Gastrocnemius medialis (tissue), 4 donors: ENCODE measurements around the gene ISOC1. TPM values are rescaled to one million over a fixed set of nuclear protein-coding genes. Genes with fewer than 3 reads are reported as not detected.

Experiments
- ATAC-seq, 2 donors: fragments of 150-250 bp; one replicate each; pipeline ENCODE4 v1.9.1; 2016
- DNase-seq, 2 donors: peaks; one replicate each; pipeline ENCODE4 v3.0.0-alpha.2; 2019
- H3K27ac ChIP-seq, 4 donors: fragments of 200-600 bp; sonication (generic); 1 replicate in 1 of 4; 2 replicates in 3 of 4; pipeline ENCODE4 v1.5.1; 2016 to 2018; ENCODE audit warnings: mild to moderate bottlenecking in 2 of 4, moderate library complexity in 1 of 4
- H3K27me3 ChIP-seq, 3 donors: fragments of 200-600 bp; sonication (generic) in 2 of 3; 1 replicate in 1 of 3; 2 replicates in 2 of 3; pipeline versions ENCODE4 v1.5.1 to v1.6.0; 2016 to 2019; ENCODE audit warnings: mild to moderate bottlenecking in 1 of 3, moderate library complexity in 1 of 3
- H3K36me3 ChIP-seq, 2 donors: fragments of 200-600 bp; sonication (generic) in 1 of 2; one replicate each; pipeline ENCODE4 v1.5.1; 2017 to 2018
- H3K4me1 ChIP-seq, 2 donors: fragments of 200-600 bp; sonication (generic) in 1 of 2; one replicate each; pipeline ENCODE4 v1.5.1; 2016 to 2017; ENCODE audit warnings: mild to moderate bottlenecking in 2 of 2
- H3K4me3 ChIP-seq, 4 donors: fragments of 200-600 bp; sonication (generic) in 3 of 4; 1 replicate in 1 of 4; 2 replicates in 3 of 4; pipeline ENCODE4 v1.5.1; 2016 to 2019; ENCODE audit warnings: mild to moderate bottlenecking in 2 of 4
- H3K9me3 ChIP-seq, 3 donors: fragments of 200-600 bp; sonication (generic) in 2 of 3; 1 replicate in 1 of 3; 2 replicates in 2 of 3; pipeline ENCODE4 v1.5.1; 2016 to 2019
- POLR2A ChIP-seq, 2 donors: fragments of 450-650 bp; IDR thresholded peaks; one replicate each; pipeline ENCODE4 v1.6.1; 2017; ENCODE audit warnings: antibody characterized with exemption in 2 of 2, mild to moderate bottlenecking in 2 of 2, moderate library complexity in 2 of 2
- in situ Hi-C, 4 donors: fragments of 200-750 bp; cut with MboI; loops; one replicate each; pipeline versions ENCODE4 v1.15.0 to v1.8.0; 2017; ENCODE audit warnings: low sequenced_read_pairs in 4 of 4
- intact Hi-C: fragments of 100-400 bp; cut with DNase I; formaldehyde crosslinking; loops from one replicate; pipeline ENCODE4 v1.15.1; 2023; ENCODE audit warnings: low total_unique reads
- total RNA-seq, 4 donors: library from RNA; depleted of rRNA; stranded (reverse); fragments of >200 nt; gene quantifications; one replicate each; pipeline versions ENCODE4 v1.1.0 to v1.2.3, GENCODE V29; 2016
- TF ChIP-seq, protein P1 (sequence below), 5 experiments: fragments of 450-650 bp in 3 of 5; fragments of 200-600 bp in 2 of 5; sonication (generic) in 2 of 5; IDR thresholded peaks in 4 of 5; conservative IDR thresholded peaks in 1 of 5; 1 replicate in 4 of 5; 2 replicates in 1 of 5; pipeline ENCODE4 v1.5.1; 2016 to 2019; ENCODE audit warnings: antibody characterized with exemption in 5 of 5, mild to moderate bottlenecking in 3 of 5, moderate library complexity in 3 of 5

Gene ISOC1
- total RNA-seq, 4 donors from 2014 or later: 11.0 to 14.0 (median 12.9) TPM

DNA sequence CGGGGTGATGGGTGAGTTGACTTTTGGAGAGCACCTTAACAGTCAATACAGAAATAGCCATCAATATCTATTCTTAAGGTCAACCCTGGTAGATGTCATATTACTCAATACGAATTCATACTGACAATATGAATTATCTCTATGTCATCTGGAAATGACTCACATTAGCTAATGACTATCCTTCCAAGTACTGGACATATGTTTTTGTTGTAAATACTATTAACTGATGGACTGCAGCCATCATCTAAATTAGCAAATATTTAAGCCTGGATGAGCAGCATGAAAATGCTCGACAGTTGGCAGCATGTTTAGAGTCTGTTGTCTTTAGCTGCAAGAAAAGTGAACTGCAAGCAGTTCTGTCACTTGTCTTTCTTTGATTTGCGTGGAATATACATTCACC lies 19.6 kb upstream of the ISOC1 start:
- Histone ChIP-seq H3K4me1 (no peaks in the 10 kb centered on the region), H3K36me3 (no peaks in the 10 kb centered on the region), H3K9me3 (no peaks in the 10 kb centered on the region), H3K27me3 (no peaks in the 10 kb centered on the region), H3K27ac (no peak overlapping the region), H3K4me3 (no peak overlapping the region)
- TF ChIP-seq POLR2A (IDR thresholded peaks at IDR 0.05): no peak
- TF ChIP-seq, protein P1, sequence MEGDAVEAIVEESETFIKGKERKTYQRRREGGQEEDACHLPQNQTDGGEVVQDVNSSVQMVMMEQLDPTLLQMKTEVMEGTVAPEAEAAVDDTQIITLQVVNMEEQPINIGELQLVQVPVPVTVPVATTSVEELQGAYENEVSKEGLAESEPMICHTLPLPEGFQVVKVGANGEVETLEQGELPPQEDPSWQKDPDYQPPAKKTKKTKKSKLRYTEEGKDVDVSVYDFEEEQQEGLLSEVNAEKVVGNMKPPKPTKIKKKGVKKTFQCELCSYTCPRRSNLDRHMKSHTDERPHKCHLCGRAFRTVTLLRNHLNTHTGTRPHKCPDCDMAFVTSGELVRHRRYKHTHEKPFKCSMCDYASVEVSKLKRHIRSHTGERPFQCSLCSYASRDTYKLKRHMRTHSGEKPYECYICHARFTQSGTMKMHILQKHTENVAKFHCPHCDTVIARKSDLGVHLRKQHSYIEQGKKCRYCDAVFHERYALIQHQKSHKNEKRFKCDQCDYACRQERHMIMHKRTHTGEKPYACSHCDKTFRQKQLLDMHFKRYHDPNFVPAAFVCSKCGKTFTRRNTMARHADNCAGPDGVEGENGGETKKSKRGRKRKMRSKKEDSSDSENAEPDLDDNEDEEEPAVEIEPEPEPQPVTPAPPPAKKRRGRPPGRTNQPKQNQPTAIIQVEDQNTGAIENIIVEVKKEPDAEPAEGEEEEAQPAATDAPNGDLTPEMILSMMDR (IDR thresholded peaks at IDR 0.05 in 4 of 5, conservative IDR thresholded peaks at IDR 0.05 in 1 of 5): no peak
- DNase-seq (no peak), ATAC-seq (no peak)
- in situ Hi-C loops: no loop called here
- intact Hi-C loops: no loop called here

DNA sequence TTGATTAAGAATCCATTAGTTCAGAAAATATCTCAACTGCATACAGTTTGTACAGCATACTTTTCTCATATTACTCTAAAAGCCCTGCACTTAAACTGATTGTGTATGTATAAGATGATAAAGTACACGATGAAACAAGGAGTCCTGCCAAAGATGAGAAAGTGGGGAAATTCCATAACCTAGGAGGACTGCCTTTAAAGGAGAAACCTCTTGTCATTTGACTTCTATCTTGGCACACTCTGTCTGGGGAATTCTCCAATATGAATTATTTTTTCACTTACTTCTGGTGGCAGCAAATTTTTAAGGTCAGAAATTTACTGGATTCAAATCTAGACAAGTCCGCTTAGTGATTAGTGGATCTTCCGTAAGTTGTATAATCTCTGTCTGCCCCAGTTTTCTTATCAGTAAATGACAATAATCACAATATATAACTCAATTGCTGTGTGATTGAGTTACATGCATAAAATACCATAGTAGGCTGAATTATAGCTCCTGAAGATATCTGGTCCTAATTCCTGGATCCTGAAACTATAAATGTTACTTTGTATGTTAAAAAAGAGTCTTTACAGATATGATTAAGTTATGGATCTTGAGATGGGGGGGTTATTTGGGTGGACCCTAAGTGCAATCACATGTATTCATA lies 17.0 kb upstream of the ISOC1 start:
- Histone ChIP-seq H3K36me3 (no peaks in the 10 kb centered on the region), H3K9me3 (no peaks in the 10 kb centered on the region), H3K4me1 (no peaks in the 10 kb centered on the region), H3K27me3 (no peaks in the 10 kb centered on the region), H3K27ac (no peak overlapping the region), H3K4me3 (no peak overlapping the region)
- in situ Hi-C loops: no loop called here
- intact Hi-C loops: no loop called here
- no peak for ATAC-seq
- TF ChIP-seq POLR2A (IDR thresholded peaks at IDR 0.05): no peak
- TF ChIP-seq, protein P1 (IDR thresholded peaks at IDR 0.05 in 4 of 5, conservative IDR thresholded peaks at IDR 0.05 in 1 of 5): no peak
- DNase-seq: no peak

DNA sequence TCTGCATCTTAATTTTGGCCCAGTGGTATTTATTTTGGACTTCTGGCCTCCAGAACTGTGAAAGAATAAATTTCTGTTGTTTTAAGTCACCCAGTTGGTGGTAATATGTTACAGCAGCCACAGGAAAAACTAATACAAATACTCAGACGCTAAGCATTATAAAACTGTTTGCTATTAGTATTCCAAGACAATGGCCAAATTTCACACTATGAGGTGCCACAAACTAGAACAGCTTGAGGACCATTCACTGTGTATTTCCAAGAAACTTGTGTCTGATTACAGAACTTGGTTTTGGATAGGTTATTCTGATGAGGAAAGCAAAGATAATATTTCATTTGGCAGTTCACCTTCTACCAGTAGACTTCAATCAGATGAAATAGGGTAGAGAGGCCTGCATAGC lies 16.3 kb upstream of the ISOC1 start:
- in situ Hi-C loops (no loop called here), intact Hi-C loops (no loop called here)
- no peaks in the 10 kb centered on the region for H3K36me3 ChIP-seq
- DNase-seq (no peak), ATAC-seq (no peak)
- H3K27me3 ChIP-seq: no peaks in the 10 kb centered on the region
- no peaks in the 10 kb centered on the region for H3K9me3 ChIP-seq
- TF ChIP-seq, protein P1 (IDR thresholded peaks at IDR 0.05 in 4 of 5, conservative IDR thresholded peaks at IDR 0.05 in 1 of 5): no peak
- TF ChIP-seq POLR2A (IDR thresholded peaks at IDR 0.05): no peak
- no peak overlapping the region for H3K27ac ChIP-seq
- H3K4me1 ChIP-seq: no peaks in the 10 kb centered on the region
- no peak overlapping the region for H3K4me3 ChIP-seq

DNA sequence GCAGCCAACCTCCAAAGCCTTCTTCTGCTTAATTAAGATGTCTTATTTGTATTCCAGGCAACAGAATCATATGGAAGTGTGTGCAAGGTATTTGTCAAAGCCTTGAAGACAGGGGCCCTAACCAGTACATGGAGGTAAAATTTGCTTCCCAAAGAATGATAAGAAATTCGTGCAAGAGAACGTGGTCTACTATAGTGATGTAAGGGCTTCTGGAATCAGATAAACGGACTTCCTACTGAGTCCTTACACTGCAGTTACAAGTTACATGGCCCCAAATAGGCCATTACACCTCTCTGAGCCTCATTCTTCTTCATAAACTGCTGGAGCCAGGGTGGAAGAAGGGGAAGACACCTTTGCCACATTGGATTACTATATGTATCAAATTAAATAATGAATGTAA lies 15.9 kb upstream of the ISOC1 start:
- Histone ChIP-seq H3K4me1 (no peaks in the 10 kb centered on the region), H3K4me3 (no peak overlapping the region), H3K27me3 (no peaks in the 10 kb centered on the region), H3K27ac (no peak overlapping the region), H3K36me3 (no peaks in the 10 kb centered on the region), H3K9me3 (no peaks in the 10 kb centered on the region)
- intact Hi-C loops (no loop called here), in situ Hi-C loops (no loop called here)
- no peak for TF ChIP-seq POLR2A (IDR thresholded peaks at IDR 0.05)
- TF ChIP-seq, protein P1 (IDR thresholded peaks at IDR 0.05 in 4 of 5, conservative IDR thresholded peaks at IDR 0.05 in 1 of 5): no peak
- ATAC-seq (no peak), DNase-seq (no peak)

DNA sequence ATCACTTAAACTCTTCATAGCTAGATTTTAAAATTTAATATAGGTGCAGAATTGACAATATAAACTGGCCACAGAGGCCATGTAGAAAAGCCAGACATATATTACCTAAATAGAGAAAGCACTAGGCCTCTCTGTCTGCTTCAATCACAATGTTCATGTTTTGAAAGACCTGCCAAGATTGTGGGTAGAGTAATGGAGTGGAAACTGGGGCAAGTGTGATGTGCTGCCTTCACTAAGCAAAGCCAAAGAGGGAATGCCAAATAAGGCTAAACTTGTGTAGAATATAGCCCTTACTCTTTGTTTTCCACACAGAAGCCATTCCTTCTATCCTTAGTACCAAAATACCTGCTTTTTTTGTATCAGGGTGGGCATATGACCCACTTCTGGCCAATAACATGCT lies 15.1 kb upstream of the ISOC1 start:
- no peaks in the 10 kb centered on the region for H3K36me3 ChIP-seq
- no peaks in the 10 kb centered on the region for H3K27me3 ChIP-seq
- in situ Hi-C loops (no loop called here), intact Hi-C loops (no loop called here)
- no peak for ATAC-seq
- DNase-seq: no peak
- H3K4me3 ChIP-seq: no peak overlapping the region
- TF ChIP-seq POLR2A (IDR thresholded peaks at IDR 0.05): no peak
- TF ChIP-seq, protein P1 (IDR thresholded peaks at IDR 0.05 in 4 of 5, conservative IDR thresholded peaks at IDR 0.05 in 1 of 5): no peak
- no peaks in the 10 kb centered on the region for H3K9me3 ChIP-seq
- H3K27ac ChIP-seq: no peak overlapping the region
- H3K4me1 ChIP-seq: no peaks in the 10 kb centered on the region
